Thyroid gland (tissue), 4 donors: ENCODE measurements around the gene FOXF2.

ENCODE experiments used
- POLR2A ChIP-seq, 2 donors: fragments of 450-650 bp; IDR thresholded peaks; one replicate each; pipeline ENCODE4 v1.6.1; 2017; ENCODE audit warnings: antibody characterized with exemption in 2 of 2, mild to moderate bottlenecking in 2 of 2, moderate library complexity in 1 of 2
- TF ChIP-seq, protein P1 (sequence below), 6 experiments: fragments of 200-600 bp in 3 of 6; fragments of 450-650 bp in 3 of 6; sonication (generic) in 3 of 6; IDR thresholded peaks; one replicate each; pipeline ENCODE4 v1.5.1; 2016 to 2019; ENCODE audit warnings: antibody characterized with exemption in 6 of 6, mild to moderate bottlenecking in 2 of 6, inconsistent platforms in 1 of 6, moderate library complexity in 1 of 6

DNA sequence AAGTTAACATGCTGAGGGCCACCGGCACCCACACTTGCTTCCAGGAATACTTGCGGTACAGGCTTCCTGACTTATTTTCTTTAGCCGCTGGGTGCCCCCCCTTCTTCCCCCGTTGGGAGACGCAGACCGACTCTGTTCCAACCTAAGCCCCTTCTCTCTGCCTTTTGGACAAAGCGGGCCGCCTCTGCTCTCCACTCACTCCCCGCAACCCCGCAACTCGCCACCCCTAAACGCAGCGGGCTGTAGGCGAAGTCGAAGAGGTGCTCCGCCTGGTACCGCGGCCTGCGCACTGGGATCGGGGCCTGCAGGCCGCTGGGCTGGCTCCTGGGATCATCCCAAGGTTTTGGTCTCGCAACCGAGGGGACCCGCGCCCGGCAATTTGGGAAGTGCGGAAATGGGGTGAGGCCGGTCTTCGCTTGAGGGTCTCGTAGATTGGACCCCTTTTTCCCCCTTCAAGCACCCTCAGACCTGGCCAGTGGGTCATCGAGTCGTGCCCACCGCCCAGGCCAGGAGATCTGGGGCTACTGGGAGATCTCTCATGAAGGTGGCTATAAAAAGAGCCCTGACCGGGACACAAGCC, 4.7 kb upstream of the FOXF2 start:
- TF ChIP-seq, protein P1, sequence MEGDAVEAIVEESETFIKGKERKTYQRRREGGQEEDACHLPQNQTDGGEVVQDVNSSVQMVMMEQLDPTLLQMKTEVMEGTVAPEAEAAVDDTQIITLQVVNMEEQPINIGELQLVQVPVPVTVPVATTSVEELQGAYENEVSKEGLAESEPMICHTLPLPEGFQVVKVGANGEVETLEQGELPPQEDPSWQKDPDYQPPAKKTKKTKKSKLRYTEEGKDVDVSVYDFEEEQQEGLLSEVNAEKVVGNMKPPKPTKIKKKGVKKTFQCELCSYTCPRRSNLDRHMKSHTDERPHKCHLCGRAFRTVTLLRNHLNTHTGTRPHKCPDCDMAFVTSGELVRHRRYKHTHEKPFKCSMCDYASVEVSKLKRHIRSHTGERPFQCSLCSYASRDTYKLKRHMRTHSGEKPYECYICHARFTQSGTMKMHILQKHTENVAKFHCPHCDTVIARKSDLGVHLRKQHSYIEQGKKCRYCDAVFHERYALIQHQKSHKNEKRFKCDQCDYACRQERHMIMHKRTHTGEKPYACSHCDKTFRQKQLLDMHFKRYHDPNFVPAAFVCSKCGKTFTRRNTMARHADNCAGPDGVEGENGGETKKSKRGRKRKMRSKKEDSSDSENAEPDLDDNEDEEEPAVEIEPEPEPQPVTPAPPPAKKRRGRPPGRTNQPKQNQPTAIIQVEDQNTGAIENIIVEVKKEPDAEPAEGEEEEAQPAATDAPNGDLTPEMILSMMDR (IDR thresholded peaks at IDR 0.05): no peak
- TF ChIP-seq POLR2A (IDR thresholded peaks at IDR 0.05): no peak
